ENCODE results near the gene CARHSP1.
"Not testable (repeated sequence)": the region's sequence is repeated elsewhere in the genome, so short reads cannot be mapped to it uniquely, and the experiment has no call there.

Gene CARHSP1

DNA sequence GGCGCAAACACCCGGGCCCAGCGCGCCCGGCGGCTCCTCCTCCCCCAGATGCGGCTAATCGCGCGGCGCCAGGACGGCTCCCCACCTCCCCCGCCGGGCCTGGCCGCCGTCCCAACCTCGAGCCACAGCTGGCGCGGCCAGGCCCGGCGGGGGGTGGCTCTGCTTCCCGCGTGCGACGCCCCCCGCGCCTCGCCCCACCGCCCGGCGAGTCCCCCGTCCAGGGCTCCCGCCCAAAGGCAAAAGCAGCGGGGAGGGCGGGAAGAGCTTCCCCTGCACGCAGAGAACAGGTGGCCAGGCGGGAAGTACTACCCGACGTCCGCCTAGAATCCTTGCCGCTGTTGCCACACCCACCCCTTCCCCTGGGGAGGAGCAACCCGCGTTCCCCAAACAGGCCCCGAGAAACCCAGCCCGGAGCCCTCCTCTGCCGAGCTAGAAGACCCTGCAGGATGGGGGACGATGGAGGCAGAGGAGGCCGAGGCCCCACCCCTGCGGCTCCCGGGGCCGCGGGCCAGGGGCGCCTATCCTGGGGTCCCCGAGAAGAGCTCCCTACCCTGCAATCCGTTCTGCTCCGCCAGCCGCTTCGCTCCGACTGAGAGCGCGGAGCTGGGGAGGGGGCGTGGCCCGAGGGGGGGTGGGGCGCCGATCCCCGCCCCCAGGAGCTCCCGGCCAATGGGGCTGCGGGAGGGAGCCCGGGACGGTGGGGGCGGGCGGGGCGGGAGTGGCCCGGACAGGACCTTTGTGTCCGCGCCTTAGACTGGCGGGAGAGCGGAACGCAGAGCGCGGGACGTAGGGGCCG lies at the start of gene CARHSP1:
TSS of gene CARHSP1 (minus strand) at position 591 of the 796 bp plus-strand sequence. CDS start 9,678 bp downstream, outside the sequence.
- H3K9me3 Mint-ChIP-seq, result no peaks in the 10 kb centered on the region
- peaks cover 46% of the 10 kb centered on the region for H3K4me1 Mint-ChIP-seq
- H3K36me3 Mint-ChIP-seq, result no peaks in the 10 kb centered on the region

DNA sequence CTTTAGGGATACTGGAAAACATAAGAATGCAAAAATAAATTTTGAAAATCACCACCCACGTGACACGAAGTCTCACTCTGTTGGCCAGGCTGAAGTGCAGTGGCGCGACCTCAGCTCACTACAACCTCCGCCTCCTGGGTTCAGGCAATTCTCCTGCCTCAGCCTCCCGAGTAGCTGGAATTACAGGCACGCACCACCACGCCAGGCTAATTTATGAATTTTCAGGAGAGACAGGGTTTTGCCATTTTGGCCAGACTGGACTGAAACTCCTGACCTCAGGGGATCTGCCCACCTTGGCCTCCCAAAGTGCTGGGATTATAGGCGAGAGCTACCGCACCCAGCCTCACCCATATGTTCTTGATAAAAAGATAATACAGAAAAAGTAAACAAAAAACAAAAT lies 48.5 kb upstream of the CARHSP1 start:
- H3K9me3 Mint-ChIP-seq, H3K27me3 Mint-ChIP-seq, H3K27ac Mint-ChIP-seq, H3K4me3 Mint-ChIP-seq: not testable (repeated sequence)
- peaks cover 56% of the 10 kb centered on the region for H3K4me1 Mint-ChIP-seq
- H3K36me3 Mint-ChIP-seq, result peaks cover 12% of the 10 kb centered on the region

More for the DNA sequence above, at the start of gene CARHSP1:
- peak within 1 kb of the TSS; percentile 88 for H3K4me3 Mint-ChIP-seq
- no peaks in the 10 kb centered on the region for H3K27me3 Mint-ChIP-seq
- H3K27ac Mint-ChIP-seq, result peak within 1 kb of the TSS; percentile 79

- Mint-ChIP-seq H3K9me3 (no peaks in the 10 kb centered on the region), H3K27me3 (no peaks in the 10 kb centered on the region), H3K4me3 (no peak overlapping the region), H3K4me1 (peaks cover 56% of the 10 kb centered on the region), H3K27ac (peak overlapping the region; percentile 68), H3K36me3 (peaks cover 12% of the 10 kb centered on the region)
Observed at GRCh38 chr16:8916541-8917225, 47.9 kb upstream of the CARHSP1 start.

GRCh38 chr16:8915722-8916301 lies 47.0 kb upstream of the CARHSP1 start:
- no peaks in the 10 kb centered on the region for H3K27me3 Mint-ChIP-seq
- peaks cover 56% of the 10 kb centered on the region for H3K4me1 Mint-ChIP-seq
- H3K4me3 Mint-ChIP-seq, result no peak overlapping the region
- H3K36me3 Mint-ChIP-seq, result peaks cover 18% of the 10 kb centered on the region
- no peaks in the 10 kb centered on the region for H3K9me3 Mint-ChIP-seq
- no peak overlapping the region for H3K27ac Mint-ChIP-seq

DNA sequence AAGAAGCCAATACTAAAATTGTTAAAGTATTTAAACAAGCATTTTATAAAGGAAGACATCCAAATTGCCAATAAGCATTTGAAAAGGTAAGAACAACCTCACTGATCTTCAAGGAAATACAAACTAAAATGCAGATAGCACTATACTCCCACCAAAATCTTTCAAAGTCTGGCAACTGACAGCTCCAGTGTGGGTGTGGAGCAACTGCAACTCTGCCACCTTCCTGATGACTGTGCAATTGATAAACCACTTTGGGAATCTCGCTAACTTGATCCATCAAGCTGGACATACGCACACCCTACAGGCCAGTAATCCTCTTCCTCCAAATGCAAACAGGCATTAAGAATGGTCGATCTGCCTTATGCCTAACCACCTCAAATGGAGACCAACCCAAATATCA lies 45.3 kb upstream of the CARHSP1 start:
- no peaks in the 10 kb centered on the region for H3K9me3 Mint-ChIP-seq
- peaks cover 19% of the 10 kb centered on the region for H3K36me3 Mint-ChIP-seq
- H3K27ac Mint-ChIP-seq, result no peak overlapping the region
- H3K4me3 Mint-ChIP-seq, result no peak overlapping the region
- no peaks in the 10 kb centered on the region for H3K27me3 Mint-ChIP-seq
- peaks cover 51% of the 10 kb centered on the region for H3K4me1 Mint-ChIP-seq

- Mint-ChIP-seq H3K27me3 (no peaks in the 10 kb centered on the region), H3K27ac (no peak overlapping the region), H3K9me3 (no peaks in the 10 kb centered on the region), H3K4me1 (peaks cover 55% of the 10 kb centered on the region), H3K36me3 (peaks cover 22% of the 10 kb centered on the region), H3K4me3 (no peak overlapping the region)
Observed at GRCh38 chr16:8912793-8913192, 44.0 kb upstream of the CARHSP1 start.

- H3K27me3 Mint-ChIP-seq, result no peaks in the 10 kb centered on the region
- peaks cover 24% of the 10 kb centered on the region for H3K36me3 Mint-ChIP-seq
- peaks cover 46% of the 10 kb centered on the region for H3K4me1 Mint-ChIP-seq
- no peak overlapping the region for H3K4me3 Mint-ChIP-seq
- H3K27ac Mint-ChIP-seq, result no peak overlapping the region
- no peaks in the 10 kb centered on the region for H3K9me3 Mint-ChIP-seq
Observed at GRCh38 chr16:8910811-8911210, 42.0 kb upstream of the CARHSP1 start.

GRCh38 chr16:8908810-8909468 lies 40.1 kb upstream of the CARHSP1 start:
- peak overlapping the region; percentile 71 for H3K27ac Mint-ChIP-seq
- H3K9me3 Mint-ChIP-seq, result no peaks in the 10 kb centered on the region
- peaks cover 27% of the 10 kb centered on the region for H3K36me3 Mint-ChIP-seq
- H3K4me3 Mint-ChIP-seq, result no peak overlapping the region
- H3K4me1 Mint-ChIP-seq, result peaks cover 34% of the 10 kb centered on the region
- H3K27me3 Mint-ChIP-seq, result no peaks in the 10 kb centered on the region

DNA sequence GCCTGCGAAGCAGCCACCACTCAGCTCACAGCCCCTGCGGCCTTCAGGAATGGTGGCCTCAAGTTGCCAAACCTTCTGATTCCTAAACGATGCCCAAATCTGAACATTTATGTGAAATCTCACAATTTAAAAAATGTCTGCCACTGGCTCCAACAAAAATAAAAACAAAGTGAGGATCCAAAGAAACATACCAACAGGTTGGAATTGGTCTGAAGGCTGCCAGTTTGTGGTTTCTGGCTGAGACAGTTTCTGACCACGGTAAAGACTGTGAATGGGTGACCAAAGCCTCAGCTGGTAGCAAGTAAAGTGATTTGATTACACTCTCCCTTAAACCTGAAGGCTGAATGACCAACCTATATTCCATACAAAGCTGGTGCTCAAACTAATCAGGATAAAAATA lies 38.3 kb upstream of the CARHSP1 start:
- peaks cover 24% of the 10 kb centered on the region for H3K36me3 Mint-ChIP-seq

GRCh38 chr16:8905795-8906591 lies 37.2 kb upstream of the CARHSP1 start:
- no peaks in the 10 kb centered on the region for H3K9me3 Mint-ChIP-seq
- H3K4me1 Mint-ChIP-seq, result peaks cover 22% of the 10 kb centered on the region
- H3K27ac Mint-ChIP-seq, result no peak overlapping the region
- peaks cover 17% of the 10 kb centered on the region for H3K36me3 Mint-ChIP-seq
- no peaks in the 10 kb centered on the region for H3K27me3 Mint-ChIP-seq
- H3K4me3 Mint-ChIP-seq, result no peak overlapping the region

More for the DNA sequence above, 38.3 kb upstream of the CARHSP1 start:
- no peaks in the 10 kb centered on the region for H3K9me3 Mint-ChIP-seq
- H3K27me3 Mint-ChIP-seq, result no peaks in the 10 kb centered on the region
- peak overlapping the region; percentile 68 for H3K27ac Mint-ChIP-seq
- no peak overlapping the region for H3K4me3 Mint-ChIP-seq
- H3K4me1 Mint-ChIP-seq, result peaks cover 29% of the 10 kb centered on the region

- Mint-ChIP-seq H3K36me3 (peaks cover 16% of the 10 kb centered on the region), H3K27ac (no peak overlapping the region), H3K4me1 (peaks cover 15% of the 10 kb centered on the region)
Observed at GRCh38 chr16:8905168-8905762, 36.5 kb upstream of the CARHSP1 start.

DNA sequence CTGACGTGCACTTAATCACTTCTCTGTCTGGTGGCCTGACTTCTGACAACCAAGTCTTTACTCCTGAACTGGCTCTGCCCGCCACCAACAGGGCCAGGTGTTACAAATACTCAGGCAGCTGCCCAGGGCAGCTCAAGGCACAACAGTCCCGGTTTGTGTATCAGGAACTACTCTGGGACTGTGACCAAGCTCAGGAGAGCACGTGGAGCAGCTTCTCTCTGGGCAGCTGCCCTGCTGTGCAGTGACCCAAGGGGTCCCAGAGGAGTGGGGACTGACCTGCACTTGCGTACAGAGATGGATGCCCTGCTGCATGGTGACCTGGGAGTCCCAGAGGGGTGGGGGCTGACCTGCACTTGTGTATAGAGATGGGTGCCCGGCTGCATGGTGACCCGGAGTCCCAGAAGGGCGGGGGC lies 35.2 kb upstream of the CARHSP1 start:
- H3K4me3 Mint-ChIP-seq, result no peak overlapping the region
- H3K27me3 Mint-ChIP-seq, result no peaks in the 10 kb centered on the region
- H3K36me3 Mint-ChIP-seq, result peaks cover 20% of the 10 kb centered on the region
- H3K9me3 Mint-ChIP-seq, result no peaks in the 10 kb centered on the region
- peaks cover 9% of the 10 kb centered on the region for H3K4me1 Mint-ChIP-seq
- H3K27ac Mint-ChIP-seq, result no peak overlapping the region

More at GRCh38 chr16:8905168-8905762, 36.5 kb upstream of the CARHSP1 start:
- H3K27me3 Mint-ChIP-seq, result no peaks in the 10 kb centered on the region
- no peak overlapping the region for H3K4me3 Mint-ChIP-seq
- H3K9me3 Mint-ChIP-seq, result no peaks in the 10 kb centered on the region

DNA sequence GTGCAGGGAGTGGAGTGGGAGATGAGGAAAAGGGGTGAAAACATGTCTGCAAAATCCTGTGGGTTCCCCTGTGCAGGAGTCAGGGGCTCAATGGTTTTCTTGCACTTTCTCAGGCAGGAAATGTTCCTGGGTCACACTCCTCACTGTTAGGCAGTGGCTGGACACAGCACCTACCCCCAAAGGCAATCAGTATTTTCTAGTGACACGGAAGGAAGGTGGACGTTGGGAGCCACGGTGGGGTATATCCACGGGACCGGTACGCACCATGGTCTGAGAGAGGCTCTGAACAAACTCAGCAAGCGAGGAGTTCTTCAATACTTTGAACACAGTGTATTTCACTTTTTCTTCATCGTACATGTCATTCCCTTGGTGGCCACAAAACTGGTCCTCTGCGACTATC lies 34.2 kb upstream of the CARHSP1 start:
- no peak overlapping the region for H3K27ac Mint-ChIP-seq
- no peaks in the 10 kb centered on the region for H3K27me3 Mint-ChIP-seq
- peaks cover 19% of the 10 kb centered on the region for H3K36me3 Mint-ChIP-seq
- H3K9me3 Mint-ChIP-seq, result no peaks in the 10 kb centered on the region
- H3K4me3 Mint-ChIP-seq, result no peak overlapping the region
- no peaks in the 10 kb centered on the region for H3K4me1 Mint-ChIP-seq

GRCh38 chr16:8901320-8901861 lies 32.6 kb upstream of the CARHSP1 start:
- H3K36me3 Mint-ChIP-seq, result peaks cover 17% of the 10 kb centered on the region
- H3K9me3 Mint-ChIP-seq, result no peaks in the 10 kb centered on the region
- no peaks in the 10 kb centered on the region for H3K27me3 Mint-ChIP-seq
- no peaks in the 10 kb centered on the region for H3K4me1 Mint-ChIP-seq
- no peak overlapping the region for H3K27ac Mint-ChIP-seq
- H3K4me3 Mint-ChIP-seq, result no peak overlapping the region
